PC-9 (cell line): ENCODE results near the gene CAMTA1. TPM values are rescaled to one million over a fixed set of nuclear protein-coding genes. Genes with fewer than 3 reads are reported as not detected.

ENCODE experiments used
- BruUV-seq: library from RNA; stranded (reverse); fragments of 400-500 nt; replicated peaks from 2 replicates; lab custom pipeline; 2021; lab: Mats Ljungman, UMichigan
- CTCF ChIA-PET: fragments of 300-600 bp; sonication (Branson Sonifier 250); formaldehyde crosslinking; loops from one replicate; lab custom pipeline; 2022; ENCODE audit warnings: antibody characterized with exemption; lab: Charles Lee
- POLR2A ChIA-PET: fragments of 300-600 bp; sonication (Branson Sonifier 250); formaldehyde crosslinking; loops from one replicate; lab custom pipeline; 2022; ENCODE audit warnings: antibody characterized with exemption; ENCODE audit not compliant: unreplicated experiment; lab: Charles Lee
- DNase-seq, 2 experiments: peaks; one replicate each; pipeline versions ENCODE4 v3.0.0 to v3.0.0-alpha.2; 2015 to 2022; ENCODE audit warnings: mixed read lengths in 1 of 2
- H2AFZ ChIP-seq: fragments of 200-600 bp; sonication (generic); 2 replicates; pipeline ENCODE4 v1.8.1; 2017; ENCODE audit warnings: antibody characterized with exemption
- H3F3A ChIP-seq: fragments of 200-600 bp; sonication (generic); 2 replicates; pipeline ENCODE4 v1.8.1; 2017; ENCODE audit warnings: antibody characterized with exemption, mild to moderate bottlenecking, low read depth; ENCODE audit not compliant: insufficient read depth
- H3K27ac ChIP-seq: fragments of 200-600 bp; sonication (generic); 2 replicates; pipeline ENCODE4 v1.6.1; 2016; ENCODE audit warnings: mixed run types
- H3K27me3 ChIP-seq: fragments of 200-600 bp; sonication (generic); 2 replicates; pipeline ENCODE4 v1.6.1; 2016; ENCODE audit warnings: low read depth, mixed run types; ENCODE audit not compliant: insufficient read depth
- H3K36me3 ChIP-seq: fragments of 200-600 bp; sonication (generic); 2 replicates; pipeline ENCODE4 v1.6.1; 2016; ENCODE audit warnings: low read depth, mixed run types
- H3K4me1 ChIP-seq: fragments of 200-600 bp; sonication (generic); replicated peaks from 2 replicates; pipeline ENCODE4 v1.6.1; 2016; ENCODE audit warnings: mixed run types; ENCODE audit not compliant: insufficient read depth
- H3K4me2 ChIP-seq: fragments of 200-600 bp; sonication (generic); 2 replicates; pipeline ENCODE4 v1.6.1; 2017; ENCODE audit warnings: mixed run types
- H3K4me3 ChIP-seq: fragments of 200-600 bp; sonication (generic); 2 replicates; pipeline ENCODE4 v1.6.1; 2016; ENCODE audit warnings: mixed run types
- H3K79me2 ChIP-seq: fragments of 200-600 bp; sonication (generic); 2 replicates; pipeline ENCODE4 v1.6.1; 2017; ENCODE audit warnings: low read depth, mixed run types
- H3K9me2 ChIP-seq: fragments of 200-600 bp; sonication (generic); 2 replicates; pipeline ENCODE4 v1.8.1; 2017; ENCODE audit warnings: mild to moderate bottlenecking; ENCODE audit not compliant: insufficient read depth
- H3K9me3 ChIP-seq: fragments of 200-600 bp; sonication (generic); 2 replicates; pipeline ENCODE4 v1.8.1; 2016; ENCODE audit warnings: low read depth; ENCODE audit not compliant: insufficient read depth
- H4K20me1 ChIP-seq: fragments of 200-600 bp; sonication (generic); 2 replicates; pipeline ENCODE4 v1.8.1; 2017; ENCODE audit not compliant: insufficient read depth
- CTCF ChIP-seq: fragments of 200-600 bp; sonication (generic); conservative IDR thresholded peaks from 2 replicates; pipeline ENCODE4 v1.6.1; 2017; ENCODE audit warnings: mixed run types, antibody characterized with exemption, mild to moderate bottlenecking, moderate library complexity
- EZH2 ChIP-seq: fragments of 200-600 bp; sonication (generic); IDR thresholded peaks from 2 replicates; pipeline ENCODE4 v1.8.0; 2017; ENCODE audit warnings: antibody characterized with exemption, low read depth
- intact Hi-C: fragments of 100-400 bp; cut with micrococcal nuclease; formaldehyde crosslinking; loops from one replicate; pipeline ENCODE4 v1.10.0; 2022; ENCODE audit not compliant: unreplicated experiment
- total RNA-seq: library from RNA; stranded (reverse); gene quantifications from 2 replicates; pipeline ENCODE4 v1.2.3, GENCODE V29; 2021

Gene CAMTA1
- total RNA-seq, 1 experiment from 2014 or later = 72.3 TPM

- H3F3A ChIP-seq = no peaks in the 10 kb centered on the region
- no peak for TF ChIP-seq EZH2
- ChIA-PET CTCF (interaction anchor here (0.7 kb wide), 1 partner anchor 10 kb away, joined by 4 read pairs; no protein-coding TSS in a partner anchor), POLR2A (no interaction called here)
- DNase-seq = no peak
- no peaks in the 10 kb centered on the region for H3K4me1 ChIP-seq
- H3K79me2 ChIP-seq = no peaks in the 10 kb centered on the region
- H4K20me1 ChIP-seq = no peaks in the 10 kb centered on the region
- H2AFZ ChIP-seq = no peak overlapping the region
- no peaks in the 10 kb centered on the region for H3K36me3 ChIP-seq
- H3K4me2 ChIP-seq = no peak overlapping the region
- no peaks in the 10 kb centered on the region for H3K9me2 ChIP-seq
- H3K9me3 ChIP-seq = no peaks in the 10 kb centered on the region
- no peak overlapping the region for H3K4me3 ChIP-seq
- intact Hi-C loops = no loop called here
- peaks cover 77% of the 10 kb centered on the region for H3K27me3 ChIP-seq
- BruUV-seq = no TSS peak
- no peak overlapping the region for H3K27ac ChIP-seq
Observed at GRCh38 chr1:7455796-7456721, 670.8 kb downstream of the CAMTA1 start.

- Histone ChIP-seq H3K4me2 (no peak overlapping the region), H3K4me3 (no peak overlapping the region), H3K9me2 (no peaks in the 10 kb centered on the region), H2AFZ (no peak overlapping the region), H3F3A (no peaks in the 10 kb centered on the region), H3K9me3 (no peaks in the 10 kb centered on the region), H3K27me3 (peaks cover 74% of the 10 kb centered on the region), H3K36me3 (no peaks in the 10 kb centered on the region), H4K20me1 (no peaks in the 10 kb centered on the region), H3K79me2 (no peaks in the 10 kb centered on the region), H3K27ac (no peak overlapping the region), H3K4me1 (no peaks in the 10 kb centered on the region)
- BruUV-seq = no TSS peak
- TF ChIP-seq EZH2 (no peak), CTCF (no peak)
- ChIA-PET CTCF (interaction anchor here (0.7 kb wide), 1 partner anchor 10 kb away, joined by 4 read pairs; no protein-coding TSS in a partner anchor), POLR2A (no interaction called here)
- intact Hi-C loops = no loop called here
- DNase-seq = no peak
Observed at GRCh38 chr1:7456722-7457082, 671.4 kb downstream of the CAMTA1 start.

- DNase-seq = no peak
- Histone ChIP-seq H3K4me2 (no peak overlapping the region), H3F3A (no peaks in the 10 kb centered on the region), H4K20me1 (no peaks in the 10 kb centered on the region), H2AFZ (no peak overlapping the region), H3K79me2 (no peaks in the 10 kb centered on the region), H3K9me3 (no peaks in the 10 kb centered on the region), H3K27me3 (peaks cover 70% of the 10 kb centered on the region), H3K4me1 (no peaks in the 10 kb centered on the region), H3K27ac (no peak overlapping the region), H3K4me3 (no peak overlapping the region), H3K36me3 (no peaks in the 10 kb centered on the region), H3K9me2 (no peaks in the 10 kb centered on the region)
- intact Hi-C loops = no loop called here
- TF ChIP-seq EZH2 (no peak), CTCF (no peak)
- POLR2A ChIA-PET = no interaction called here
- BruUV-seq = no TSS peak
- CTCF ChIA-PET = no interaction called here
Observed at GRCh38 chr1:7457811-7458210, 672.6 kb downstream of the CAMTA1 start.
